DND-41 (cell line): Measurements from ENCODE around the gene ATP10A.

Experiments
- EZH2 ChIP-seq: IDR thresholded peaks from 3 replicates; pipeline ENCODE4 v1.6.1; 2012; ENCODE audit warnings: borderline replicate concordance, low read depth, mild to moderate bottlenecking, moderate library complexity, low read length, inconsistent platforms; ENCODE audit not compliant: severe bottlenecking
- TF ChIP-seq, protein P1 (sequence below): IDR thresholded peaks from 2 replicates; pipeline ENCODE4 v1.5.1; 2012; ENCODE audit warnings: borderline replicate concordance, low read length, moderate library complexity, mild to moderate bottlenecking; ENCODE audit not compliant: poor library complexity, severe bottlenecking; ENCODE audit errors: extremely low read depth

DNA sequence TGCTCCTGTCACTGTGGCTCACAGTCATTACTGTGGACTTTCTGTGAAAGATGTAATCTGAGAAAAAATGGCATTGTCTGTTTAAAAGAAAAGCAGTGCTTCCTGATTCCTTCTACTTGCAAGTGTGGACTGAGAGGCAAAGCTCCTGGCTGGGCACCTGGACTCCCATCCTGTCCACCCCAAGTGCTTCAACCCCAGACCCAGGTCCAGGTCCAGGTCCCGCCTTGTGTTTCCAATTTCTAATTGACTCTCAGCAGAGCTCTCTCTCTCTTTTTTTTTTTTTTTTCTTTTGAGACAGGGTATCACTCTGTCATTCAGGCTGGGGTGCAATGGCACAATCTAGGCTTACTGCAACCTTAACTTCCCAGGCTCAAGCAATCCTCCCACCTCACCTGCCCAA is 94.9 kb downstream of the ATP10A start:
- TF ChIP-seq, protein P1, sequence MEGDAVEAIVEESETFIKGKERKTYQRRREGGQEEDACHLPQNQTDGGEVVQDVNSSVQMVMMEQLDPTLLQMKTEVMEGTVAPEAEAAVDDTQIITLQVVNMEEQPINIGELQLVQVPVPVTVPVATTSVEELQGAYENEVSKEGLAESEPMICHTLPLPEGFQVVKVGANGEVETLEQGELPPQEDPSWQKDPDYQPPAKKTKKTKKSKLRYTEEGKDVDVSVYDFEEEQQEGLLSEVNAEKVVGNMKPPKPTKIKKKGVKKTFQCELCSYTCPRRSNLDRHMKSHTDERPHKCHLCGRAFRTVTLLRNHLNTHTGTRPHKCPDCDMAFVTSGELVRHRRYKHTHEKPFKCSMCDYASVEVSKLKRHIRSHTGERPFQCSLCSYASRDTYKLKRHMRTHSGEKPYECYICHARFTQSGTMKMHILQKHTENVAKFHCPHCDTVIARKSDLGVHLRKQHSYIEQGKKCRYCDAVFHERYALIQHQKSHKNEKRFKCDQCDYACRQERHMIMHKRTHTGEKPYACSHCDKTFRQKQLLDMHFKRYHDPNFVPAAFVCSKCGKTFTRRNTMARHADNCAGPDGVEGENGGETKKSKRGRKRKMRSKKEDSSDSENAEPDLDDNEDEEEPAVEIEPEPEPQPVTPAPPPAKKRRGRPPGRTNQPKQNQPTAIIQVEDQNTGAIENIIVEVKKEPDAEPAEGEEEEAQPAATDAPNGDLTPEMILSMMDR = no peak
- no peak for TF ChIP-seq EZH2
